Stimulated activated CD4-positive, alpha-beta T cell treated with anti-CD3 and anti-CD28 coated beads, Interleukin-4, amount 100 ng/mL, for 4 hours (primary cell): ENCODE data around the gene SEPTIN7.
A peak's percentile ranks its signal among the peaks of the same experiment; 100 is the strongest.

Experiments used
- DNase-seq, 2 experiments: peaks; one replicate each; pipeline ENCODE4 v3.0.0-alpha.2; 2020

Gene SEPTIN7

DNA sequence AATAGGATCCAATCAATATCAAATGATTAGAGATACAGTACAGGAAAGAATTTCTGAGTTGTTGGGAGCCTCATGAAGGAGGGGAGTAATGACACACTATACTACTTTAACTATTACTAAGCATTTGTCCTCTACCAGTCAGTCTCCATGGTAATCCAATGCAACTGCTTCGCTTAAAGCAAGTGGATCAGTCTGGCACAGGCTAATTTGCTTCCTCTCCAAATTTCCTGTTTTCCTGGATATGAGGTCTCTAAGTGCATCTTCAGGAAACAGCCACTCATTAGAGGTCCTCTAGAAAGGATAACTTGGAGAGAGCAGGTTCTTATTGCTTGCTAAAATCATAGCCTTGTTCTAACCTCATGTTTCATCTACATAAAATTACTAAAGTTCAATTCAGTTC is 8.4 kb upstream of the SEPTIN7 start:
- no peak for DNase-seq

DNA sequence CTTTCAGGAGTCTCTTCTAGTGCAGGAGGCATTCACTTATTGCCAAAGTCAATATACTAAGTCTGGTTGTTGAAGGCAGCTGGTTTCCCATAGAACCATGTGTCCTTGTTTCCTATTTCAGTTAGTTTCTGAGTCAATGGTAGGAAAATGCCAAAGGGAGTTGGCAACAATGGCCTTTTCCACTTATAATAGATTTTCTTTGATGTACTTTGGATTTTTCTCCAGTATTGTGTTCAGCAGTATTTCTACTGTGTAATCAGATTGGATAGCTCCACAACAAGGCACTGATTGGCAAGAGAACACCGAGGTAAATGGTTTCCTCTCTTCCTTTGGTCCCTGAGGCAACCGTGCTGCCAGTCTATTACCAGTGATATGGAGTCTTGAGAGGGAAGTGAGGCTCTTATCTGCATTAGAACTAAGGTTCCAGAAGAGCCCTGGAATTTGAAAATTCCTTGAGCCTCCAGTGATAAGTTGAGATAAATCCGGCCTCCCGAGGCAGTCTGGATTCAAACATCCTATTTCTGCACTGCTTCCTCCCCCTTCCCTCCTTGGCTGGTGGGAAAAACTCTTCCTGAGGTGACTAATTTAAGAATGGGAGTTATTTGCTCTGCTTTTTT is 7.9 kb upstream of the SEPTIN7 start:
- no peak for DNase-seq

DNA sequence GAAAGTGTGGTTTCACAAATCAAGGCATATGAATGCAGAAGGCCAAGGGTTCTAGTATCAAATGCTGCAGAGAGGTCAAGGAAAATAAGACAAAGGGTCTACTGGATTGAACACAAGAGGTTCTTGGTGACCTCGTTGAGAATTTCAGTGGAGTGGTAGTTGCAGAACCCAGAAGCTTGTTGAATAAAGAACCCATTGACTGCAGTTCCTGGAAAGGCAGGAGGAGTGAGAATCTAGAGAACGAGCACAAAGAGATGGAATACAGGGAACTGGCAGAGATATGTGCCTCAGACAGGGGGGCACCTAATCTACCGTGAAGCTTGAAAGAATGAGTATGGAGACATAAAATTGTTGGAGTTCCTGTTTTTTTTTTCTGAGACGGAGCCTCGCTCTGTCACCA is 3.5 kb upstream of the SEPTIN7 start:
- DNase-seq: no peak

DNA sequence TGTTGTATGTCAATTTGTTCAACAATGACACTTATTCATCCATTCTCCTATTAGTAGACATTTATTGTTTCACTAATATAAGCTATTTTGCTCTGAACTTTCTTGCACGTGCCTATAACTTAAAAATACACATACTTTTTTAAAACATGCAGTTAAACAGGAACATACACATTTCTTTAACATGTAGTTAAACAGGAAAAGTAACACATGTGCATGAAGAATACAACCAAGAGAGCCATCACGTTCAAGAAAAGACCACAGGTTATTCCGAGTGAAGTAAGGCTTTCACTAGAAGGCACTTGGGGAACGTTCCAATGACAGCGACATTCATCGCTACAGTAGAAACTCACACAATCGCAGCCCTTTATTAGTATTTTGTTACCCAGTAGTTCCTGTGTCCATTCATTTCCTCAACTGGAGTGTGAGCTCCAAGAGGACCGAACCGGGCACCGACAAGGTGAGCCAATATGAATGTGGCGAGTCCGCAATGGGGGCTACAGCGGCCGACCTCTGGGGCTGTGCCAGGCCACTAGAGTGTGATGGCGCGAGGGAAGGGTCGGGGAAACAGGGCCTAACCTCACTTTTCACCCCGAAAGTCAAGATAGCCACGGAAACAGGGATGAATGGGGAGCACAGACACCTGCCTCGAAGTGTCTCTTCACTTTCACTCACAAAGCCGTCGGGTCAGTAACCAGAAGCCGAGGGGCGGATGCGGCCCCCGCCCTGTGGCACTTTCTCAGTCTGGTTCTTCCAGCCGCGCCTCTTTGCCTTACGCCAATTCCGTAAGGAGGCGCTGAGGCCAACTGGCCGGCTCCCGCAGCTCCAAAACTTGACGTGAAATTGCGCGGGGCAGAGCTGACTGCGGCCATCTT is 775 bp upstream of the SEPTIN7 start:
- DNase-seq: peak; percentile 72 to 82

DNA sequence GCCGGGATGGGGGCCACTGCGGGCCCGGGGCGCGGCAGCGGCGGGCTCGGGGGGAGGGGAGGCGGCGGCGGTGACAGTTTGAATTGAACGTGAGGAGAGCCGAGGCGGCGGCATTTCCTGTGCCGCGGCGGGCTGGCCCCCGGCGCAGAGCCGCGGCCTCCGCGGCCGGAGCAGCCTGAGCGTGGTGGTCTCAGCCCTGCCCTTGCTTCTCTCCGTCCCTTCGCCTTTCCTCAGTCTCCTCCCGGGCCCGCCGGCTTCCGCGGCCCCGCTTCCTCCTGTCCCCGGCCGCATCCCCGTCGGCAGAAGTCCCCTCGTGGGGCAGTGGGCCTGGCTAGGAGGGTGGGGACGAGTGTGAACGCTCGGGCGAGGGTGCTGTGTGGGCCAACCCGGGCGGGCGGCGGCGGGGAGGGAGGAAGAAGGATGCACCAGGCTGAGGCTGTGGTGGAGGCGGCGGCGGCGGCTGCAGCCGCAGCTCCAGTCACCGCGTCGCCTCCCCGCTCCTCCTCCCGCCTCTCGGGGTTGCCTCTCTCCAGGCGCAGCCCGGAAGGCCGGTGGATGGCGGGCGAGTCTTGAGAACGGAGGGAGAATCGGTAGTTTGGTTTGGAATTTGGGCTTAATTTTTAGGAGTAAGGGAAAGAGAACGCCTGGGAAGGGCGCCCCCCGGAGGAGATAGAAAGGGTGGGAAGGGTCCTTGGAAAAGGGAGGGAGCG is 690 bp downstream of the SEPTIN7 start:
- DNase-seq: peak; percentile 64 to 69

DNA sequence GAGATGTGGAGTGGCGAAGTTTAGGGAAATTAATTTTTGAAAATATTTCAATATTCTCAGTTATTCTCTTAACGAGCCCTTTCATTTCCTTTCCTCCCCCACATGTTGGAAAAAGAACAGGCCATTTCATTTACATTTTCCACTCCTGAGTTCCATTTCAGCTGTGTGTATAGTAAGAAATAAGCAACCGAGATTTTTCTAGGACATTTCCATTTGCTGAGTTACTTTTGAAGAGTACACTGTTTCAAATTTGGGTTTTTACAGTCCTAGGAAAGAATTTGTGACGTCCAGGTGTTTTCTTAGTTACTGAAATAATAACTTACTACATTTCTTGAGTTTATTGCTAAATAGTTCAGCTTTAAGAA is 1.2 kb downstream of the SEPTIN7 start:
- DNase-seq: no peak

DNA sequence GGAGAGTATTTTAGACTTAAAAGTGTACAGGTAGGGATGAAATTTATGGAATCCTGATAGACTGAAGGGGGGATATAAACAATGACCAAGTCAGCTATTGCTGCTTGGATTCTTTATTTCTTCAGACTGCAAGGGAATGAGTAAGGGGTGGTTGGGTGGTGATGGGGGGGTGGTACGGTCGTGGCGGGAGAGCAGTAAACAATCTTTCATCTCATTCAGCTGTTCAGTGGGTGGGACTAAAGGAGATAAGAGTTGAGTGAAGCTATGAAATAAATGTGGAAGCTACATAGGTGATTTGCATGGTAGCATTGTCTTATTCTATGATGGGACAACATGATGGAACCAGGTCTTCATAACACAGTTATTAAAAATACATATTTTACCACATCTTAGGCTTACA is 1.8 kb downstream of the SEPTIN7 start:
- DNase-seq: peak in 1 of 2 experiments; percentile 34

DNA sequence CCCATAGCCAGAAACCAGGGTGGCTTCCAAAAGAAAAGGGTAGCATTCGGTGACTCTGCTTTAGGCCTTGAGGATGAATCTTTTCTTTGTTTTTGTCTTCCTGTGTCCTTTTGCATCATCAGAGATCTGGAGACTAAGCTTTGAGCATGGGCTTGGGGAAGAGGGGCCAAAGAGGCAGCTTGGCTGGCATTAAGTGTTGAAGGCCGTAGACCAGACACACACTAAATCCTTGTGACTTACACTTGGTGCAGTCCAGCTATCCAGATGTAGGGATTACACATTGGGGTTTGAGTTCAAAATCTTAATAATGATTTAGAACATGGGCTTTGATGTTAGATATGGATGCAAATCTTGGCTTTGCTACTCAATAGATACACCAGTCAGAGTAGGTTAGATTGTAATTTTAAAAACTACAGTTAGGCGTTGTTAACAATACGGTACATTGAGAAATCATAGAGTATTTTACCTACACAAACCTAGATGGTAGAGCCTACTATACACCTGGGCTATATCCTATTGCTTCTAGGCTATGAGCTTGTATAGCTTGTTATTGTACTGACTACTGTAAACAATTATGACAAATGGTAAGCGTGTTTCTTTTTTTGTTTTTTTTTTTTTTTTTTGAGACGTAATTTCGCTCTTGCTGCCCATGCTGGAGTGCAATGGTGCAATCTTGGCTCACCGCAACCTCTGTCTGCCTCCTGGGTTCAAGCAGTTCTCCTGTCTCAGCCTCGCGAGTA is 3.5 kb downstream of the SEPTIN7 start:
- no peak for DNase-seq

DNA sequence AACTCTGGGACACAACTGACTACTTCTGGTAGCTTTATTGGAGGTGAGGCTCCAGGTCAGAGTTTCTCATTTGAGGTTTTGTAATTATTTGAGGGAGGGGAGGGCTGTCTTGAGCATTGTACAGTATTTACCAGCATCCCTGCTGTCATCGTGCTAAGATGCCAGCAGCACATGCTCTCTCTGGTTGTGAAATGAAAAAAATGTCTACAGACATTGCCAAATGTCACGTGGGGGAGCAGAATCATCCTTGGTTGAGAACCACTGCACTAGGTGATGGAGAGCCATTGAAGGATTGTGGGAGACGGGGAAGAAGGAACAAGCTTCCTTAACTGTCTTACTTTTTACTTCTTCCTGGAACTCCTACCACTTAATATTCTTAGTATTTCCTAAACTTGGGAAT is 5.0 kb downstream of the SEPTIN7 start:
- DNase-seq: no peak

DNA sequence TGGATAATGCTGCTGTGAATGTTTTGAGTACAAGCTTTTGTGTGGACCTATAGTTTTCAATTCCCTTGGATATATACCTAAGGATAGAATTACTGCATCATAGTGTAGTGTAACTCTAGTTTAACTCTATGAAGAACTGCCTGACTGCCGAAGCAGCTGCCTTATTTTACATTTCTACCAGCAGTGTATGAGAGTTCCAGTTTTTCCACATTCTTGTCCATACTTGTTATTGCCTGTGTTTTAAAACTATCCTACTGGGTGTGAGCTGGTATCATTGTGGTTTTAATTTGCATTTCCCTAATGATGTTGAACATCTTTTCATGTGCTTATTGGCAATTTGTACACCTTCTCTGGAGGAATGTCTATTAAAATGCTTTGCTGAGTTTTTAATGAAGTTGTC is 15.7 kb downstream of the SEPTIN7 start:
- DNase-seq: no peak

DNA sequence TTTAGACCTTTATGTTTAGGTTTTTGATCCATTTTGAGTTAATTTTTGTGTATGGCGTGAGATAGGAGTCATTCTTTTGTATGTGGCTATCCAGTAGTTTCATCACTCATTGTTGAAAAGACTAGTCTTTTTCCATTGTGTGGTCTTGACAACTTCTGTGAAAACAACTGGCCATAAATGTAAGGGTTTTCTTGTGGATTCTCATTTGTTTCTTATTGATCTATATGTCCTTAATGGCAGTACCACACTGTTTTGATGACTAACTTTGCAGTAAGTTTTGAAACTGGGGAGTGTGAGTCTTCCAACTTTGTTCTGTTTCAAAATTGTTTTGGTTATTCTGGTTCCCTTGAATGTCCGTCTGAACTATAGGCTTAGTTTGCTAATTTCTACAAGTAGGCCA is 16.3 kb downstream of the SEPTIN7 start:
- DNase-seq: no peak

DNA sequence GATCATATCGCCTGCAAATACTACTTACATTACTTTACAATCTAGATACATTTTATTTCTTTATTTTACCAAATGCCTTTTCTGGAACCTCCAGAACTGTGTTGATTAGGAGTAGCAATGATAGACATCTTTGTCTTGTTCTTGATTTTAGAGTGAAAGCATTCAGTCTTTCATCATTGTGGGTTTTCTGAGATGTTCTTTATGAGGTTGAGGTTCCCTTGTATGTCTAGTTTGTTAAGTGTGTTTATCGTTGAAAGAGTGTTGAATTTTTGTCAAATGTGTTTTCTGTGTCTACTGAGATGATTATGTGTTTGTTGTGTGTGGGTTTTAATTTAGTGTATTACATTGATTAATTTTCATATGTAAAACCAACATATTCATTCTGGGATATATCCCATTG is 17.1 kb downstream of the SEPTIN7 start:
- no peak for DNase-seq

DNA sequence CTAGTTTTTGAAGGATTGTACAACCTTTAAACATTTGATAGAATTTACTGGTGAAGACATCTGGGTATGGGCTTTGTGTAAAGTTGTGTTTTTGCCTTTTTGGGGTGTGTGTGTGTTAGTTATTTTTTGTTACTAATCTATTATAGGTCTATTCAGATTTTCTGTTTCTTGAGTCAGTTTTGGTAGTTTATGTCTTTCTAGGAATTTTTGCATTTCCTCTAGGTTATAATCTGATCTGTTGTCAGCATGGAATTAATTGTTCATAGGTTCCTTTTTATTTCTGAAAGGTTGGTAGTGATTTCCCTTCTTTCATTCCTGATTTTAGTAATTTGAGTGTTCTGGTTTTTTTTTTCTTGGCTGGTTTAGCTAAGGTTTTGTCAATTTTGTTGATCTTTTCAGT is 17.7 kb downstream of the SEPTIN7 start:
- DNase-seq: no peak

DNA sequence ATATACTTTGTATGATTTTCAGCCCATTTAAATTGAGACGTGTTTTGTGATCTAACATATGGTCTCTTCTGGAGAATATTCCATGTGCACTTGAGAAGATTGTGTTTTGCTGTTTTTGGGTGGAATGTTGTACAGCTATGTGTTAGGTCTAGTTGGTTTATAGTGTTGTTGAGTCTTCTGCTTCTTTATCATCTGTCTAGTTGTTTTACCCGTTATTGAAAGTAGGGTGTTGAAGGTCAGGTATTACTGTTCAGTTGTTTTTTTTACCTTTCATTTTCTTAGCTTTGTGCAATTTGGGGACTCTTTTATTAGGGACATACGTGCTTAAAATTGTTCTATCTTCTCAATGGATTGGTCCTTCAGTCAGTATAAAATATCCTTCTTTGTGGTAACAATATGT is 18.5 kb downstream of the SEPTIN7 start:
- no peak for DNase-seq

DNA sequence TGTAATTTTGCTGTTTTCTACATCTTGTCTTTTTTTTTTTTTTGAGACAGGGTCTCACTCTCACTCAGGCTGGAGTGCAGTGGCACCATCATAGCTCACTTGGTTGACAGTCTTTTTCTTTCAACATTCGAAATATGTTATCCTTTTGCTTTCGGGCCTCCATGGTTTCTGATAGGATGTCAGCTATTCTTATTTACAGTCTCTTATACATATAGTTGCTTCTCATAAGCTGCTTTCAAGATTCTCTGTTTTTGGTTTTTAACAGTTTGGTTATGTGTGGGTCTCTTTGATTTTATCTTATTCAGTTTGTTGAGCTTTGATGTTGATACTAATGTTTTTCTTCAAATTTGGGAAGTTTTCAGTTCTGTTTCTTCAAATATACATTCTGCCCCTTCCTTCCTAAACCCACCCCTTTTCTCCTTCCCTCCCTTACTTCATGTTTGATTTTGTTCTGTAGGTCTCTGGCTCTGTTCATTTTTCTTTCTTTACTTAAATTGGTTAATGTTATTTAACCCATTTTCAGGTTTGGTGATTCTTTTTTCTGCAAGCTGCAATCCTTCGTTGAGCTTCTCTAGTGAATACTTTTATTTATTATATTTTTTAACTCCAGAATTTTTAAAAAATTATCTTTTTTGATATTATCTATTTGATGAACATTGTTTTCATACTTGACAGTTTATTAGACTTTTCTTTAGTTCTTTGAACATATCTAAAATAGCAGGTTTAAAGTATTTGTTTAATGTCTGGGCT is 19.3 kb downstream of the SEPTIN7 start:
- DNase-seq: no peak

DNA sequence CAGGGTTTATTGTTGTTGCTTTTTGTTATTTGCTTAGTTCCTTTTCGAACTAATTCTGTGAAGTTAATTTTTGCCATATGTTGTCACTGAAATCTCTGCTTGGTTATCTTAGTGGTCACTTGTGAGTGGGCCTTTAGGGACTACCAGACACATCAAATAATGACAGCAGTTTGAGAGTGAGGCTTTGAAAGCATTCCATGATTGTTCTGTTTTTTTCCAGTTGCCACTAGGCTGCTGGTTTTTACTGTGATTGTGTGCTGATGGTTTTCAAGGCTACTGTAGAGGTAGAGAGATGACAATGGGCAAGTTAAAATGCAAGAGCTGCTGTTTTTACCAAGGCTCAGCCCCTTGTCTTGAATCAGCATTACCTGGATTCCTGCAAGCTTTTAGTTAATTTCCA is 20.0 kb downstream of the SEPTIN7 start:
- no peak for DNase-seq

DNA sequence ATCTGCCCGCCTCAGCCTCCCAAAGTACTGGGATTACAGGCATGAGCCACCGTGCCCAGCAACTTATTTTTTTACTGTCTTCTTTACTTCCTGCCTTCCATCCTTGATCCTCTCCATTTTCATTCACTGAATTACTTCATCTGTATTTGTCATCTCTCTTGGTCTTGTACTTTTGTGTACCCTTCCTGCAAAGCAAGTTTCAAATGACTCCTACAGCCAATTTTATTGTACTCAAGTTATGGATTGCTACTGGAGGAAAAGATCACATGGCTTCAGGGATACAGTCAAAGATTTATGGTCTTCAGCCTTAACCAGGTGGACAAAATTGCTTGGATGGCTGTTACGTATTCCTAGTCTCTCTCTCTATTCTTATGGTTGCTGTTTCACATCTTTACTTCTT is 22.6 kb downstream of the SEPTIN7 start:
- DNase-seq: no peak

DNA sequence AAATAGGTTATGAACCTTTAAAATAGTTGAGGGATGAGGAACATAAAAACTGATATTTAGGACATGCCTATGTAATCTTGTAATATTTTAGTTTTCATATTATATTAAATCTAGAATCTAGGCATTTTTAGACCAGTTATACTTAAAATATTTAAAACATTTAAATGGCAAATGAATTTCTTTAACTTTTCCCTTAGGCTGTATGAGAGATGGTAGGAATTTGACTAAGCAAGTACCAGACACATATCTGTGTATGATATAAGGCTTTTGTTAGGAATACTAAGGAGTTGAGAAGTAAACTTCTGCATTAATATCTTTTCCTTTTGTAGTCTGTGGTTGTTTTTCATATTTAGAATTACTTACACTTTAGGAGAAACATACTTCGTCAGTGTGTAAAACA is 25.1 kb downstream of the SEPTIN7 start:
- no peak for DNase-seq

DNA sequence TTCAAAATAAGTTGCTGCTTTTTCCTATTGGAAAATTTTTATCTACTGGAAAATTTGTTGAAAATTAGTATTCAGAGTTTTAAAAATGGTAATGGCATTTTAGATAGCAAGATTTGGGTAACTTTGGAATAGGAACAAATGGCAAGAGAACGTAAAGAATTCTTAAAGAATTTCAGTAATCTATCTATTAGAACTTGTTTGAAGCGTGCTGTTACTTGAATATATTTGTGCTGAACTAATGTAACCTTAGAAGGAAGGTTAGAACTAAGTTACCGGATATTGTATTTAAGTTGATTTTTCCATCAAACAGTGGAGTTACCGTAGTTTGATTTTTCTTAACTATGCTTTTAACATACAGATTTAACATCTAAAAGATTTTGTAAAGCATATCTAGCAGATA is 25.9 kb downstream of the SEPTIN7 start:
- no peak for DNase-seq

DNA sequence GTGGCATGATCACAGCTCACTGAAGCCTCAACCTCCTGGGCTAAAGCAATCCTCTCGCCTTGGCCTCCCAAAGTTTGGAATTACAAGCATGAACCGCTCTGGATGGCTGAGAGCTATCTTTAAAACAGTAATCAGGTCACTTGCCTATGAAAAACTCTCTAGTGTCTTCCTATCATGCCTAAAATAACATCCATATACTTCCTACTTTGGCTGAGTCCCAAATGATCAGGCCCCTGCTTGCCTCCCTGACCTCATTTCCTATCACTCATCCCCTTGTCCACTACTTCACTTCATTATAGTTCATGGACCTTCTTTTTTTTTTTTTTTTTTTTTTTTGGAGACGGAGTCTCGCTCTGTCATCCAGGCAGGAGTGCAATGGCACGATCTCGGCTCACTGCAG is 28.0 kb downstream of the SEPTIN7 start:
- DNase-seq: no peak

DNA sequence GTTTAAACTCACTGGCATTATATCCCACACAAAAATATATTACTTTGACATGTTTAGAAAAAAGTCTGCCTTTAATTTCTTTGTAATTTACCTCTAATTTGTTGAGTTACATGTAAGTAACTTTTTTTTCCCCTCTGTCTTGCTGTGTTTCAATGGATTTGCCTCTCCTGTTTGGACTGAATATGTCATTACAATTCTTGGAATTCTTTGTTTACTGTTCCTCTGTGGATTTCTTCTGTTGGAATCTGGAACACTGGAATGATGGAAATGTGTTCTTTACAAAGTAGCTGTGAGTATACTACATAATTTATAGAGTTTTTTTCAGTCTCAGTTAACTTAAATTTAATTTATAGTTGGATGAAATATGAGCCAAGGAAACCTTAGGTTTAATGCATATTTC is 30.4 kb downstream of the SEPTIN7 start:
- no peak for DNase-seq
